Erythroblast (primary cell): ENCODE measurements around the gene UBE2Q1.

Experiments used
- DNase-seq, 2 experiments: peaks; one replicate each; lab custom pipeline; 2025; lab: John Stamatoyannopoulos, UW
- GATA1 ChIP-seq: IDR thresholded peaks from 2 replicates; pipeline ENCODE4 v1.6.1; 2011; ENCODE audit warnings: low read depth, mild to moderate bottlenecking, control low read depth, low read length, moderate library complexity
- POLR2A ChIP-seq: IDR thresholded peaks from 2 replicates; pipeline ENCODE4 v1.6.1; 2011; ENCODE audit warnings: mild to moderate bottlenecking, low read length

The UBE2Q1 gene

DNA sequence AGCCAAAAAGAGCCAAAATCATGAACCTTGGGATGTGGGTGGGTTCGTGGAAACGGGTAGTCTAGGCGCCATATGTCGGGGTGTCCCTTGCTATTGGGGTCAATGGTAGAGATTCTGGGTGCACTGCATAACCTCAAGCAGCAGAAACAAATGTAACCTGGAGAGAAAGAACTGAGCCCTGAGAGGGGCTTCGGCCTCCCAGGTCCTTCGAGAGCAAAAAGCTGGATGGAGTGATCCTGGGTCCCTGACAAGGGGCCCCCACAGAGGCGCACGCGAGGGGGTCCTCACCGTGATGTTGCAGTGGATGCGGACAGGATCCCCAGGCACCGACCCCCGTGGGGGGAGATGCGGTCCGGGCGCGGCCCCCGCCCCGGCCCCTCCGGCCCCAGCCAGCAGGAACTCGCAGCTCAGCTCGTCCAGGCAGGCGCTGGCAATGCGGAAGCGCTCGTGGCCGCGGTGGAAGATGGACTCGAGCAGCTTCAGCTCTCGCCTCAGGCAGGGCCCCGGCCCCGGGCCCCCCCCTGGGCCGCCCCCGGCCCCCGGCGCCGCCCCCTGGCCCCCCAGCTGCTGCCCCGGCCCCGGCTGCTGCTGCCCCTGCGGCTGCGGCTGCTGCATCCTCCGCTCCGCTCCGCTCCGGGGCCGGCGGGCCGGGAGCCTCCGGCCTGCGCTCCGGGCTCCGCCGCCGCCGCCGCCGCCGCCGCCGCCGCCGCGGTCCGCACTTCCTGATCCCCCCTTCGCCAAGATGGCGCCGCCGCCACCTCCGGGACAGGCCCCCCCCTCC is at the start of gene UBE2Q1:
UBE2Q1 (minus strand) TSS at position 724 of the 781 bp plus-strand sequence; CDS start at position 615, 109 bp downstream.
- peak; percentile 51 to 66 for DNase-seq
- TF ChIP-seq POLR2A (no peak), GATA1 (no peak)

DNA sequence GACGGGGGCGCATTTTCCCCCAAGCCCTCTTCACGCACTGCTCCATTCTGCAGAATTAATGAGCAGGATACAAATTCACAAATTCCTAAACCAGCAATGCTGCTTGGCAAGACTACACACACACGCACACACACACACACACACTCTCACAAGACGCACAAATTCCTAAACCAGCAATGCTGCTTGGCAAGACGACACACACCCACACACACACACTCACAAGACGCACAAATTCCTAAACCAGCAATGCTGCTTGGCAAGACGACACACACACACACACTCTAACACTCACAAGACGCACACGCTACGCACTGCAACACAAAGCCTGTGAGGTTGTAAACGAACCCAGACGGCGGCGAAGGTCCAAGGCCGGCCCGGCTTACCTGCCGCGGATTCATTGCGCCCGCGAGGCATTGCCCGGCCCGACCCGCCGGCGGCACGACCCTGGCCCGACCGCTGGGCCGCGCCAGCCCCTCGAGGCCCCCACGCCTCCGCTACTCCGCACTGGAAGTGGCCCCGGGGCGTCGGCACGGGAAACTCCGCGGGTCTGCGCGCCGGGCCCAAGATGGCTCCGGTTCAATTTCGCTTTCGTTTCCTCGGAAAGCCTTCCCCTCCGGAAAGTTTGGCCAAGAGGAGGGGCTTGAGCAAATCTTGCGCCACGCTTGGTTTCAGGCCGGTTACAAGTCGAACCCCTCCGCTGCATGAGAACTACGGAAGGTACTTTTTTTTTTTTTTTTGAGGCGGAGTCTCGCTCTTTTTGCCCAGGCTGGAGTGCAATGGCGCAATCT is 49.3 kb upstream of the UBE2Q1 start, which contains the start of gene ADAR:
ADAR (minus strand) TSS at position 578 of the 788 bp plus-strand sequence; CDS start at position 398, 180 bp downstream.
- peak; percentile 95 for DNase-seq
- TF ChIP-seq POLR2A: peak; percentile 30
- no peak for TF ChIP-seq GATA1

DNA sequence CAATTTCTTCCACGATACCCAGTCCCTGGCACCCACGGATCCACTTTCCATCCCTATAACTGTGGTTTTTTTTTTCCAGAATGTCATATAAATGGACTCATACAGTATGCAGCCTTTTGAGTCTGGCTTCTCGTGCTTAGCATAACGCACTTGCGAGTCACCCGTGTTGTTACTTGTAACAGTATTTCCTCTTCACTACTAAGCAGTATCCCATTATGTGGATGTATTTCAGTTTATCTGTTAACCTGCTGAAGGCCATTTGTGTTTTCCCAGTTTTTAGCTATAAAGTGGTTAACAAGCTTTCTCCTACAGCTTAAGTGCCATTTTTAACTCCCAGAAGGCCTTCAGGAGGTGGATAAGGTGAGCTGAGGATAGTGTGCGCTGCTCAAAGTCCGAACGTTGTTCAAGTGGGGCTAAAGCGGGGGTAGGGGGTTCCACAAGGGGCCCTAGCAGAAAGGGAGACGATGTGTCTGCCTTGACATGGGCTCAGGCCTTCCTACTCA is 48.7 kb upstream of the UBE2Q1 start:
- TF ChIP-seq POLR2A: no peak
- TF ChIP-seq GATA1: no peak
- peak; percentile 54 to 69 for DNase-seq

DNA sequence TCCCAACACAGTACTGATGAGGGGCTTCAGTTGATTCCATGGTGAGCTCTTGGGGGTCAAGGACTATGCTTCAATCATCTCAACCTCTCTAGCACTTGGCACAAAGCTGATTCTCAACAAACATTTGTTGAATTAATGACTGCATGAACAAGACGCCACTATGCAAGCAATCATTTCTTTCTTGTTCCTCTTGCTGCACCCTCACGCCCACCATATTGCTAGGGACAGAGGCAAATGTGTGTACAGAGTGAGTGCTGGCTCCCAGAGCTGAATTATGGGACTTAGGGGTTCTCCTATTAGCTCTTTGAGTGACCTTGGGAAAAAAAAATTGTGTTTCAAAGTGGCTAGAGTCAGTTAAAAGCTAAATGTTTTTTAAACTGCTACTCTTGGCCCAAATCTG is 47.1 kb upstream of the UBE2Q1 start:
- DNase-seq: no peak

DNA sequence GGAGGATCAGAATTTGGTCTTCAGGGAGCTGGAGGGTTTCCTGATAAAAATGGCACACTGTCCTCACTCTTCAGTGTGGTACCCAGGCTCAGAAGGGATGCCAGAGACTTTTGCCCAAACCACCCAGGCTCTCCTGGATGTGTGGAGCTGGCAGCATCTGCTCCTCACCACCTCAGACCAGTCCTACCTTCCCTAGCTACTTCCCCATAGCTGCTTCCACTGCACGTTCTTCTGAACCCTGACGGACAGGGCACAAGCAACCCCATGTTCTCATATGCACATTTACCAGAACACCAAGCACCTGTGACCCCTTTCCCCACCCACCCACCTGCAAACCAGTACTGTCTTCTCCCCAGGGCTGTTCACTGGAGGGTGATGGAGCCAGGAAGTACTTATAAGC is 44.9 kb upstream of the UBE2Q1 start:
- no peak for DNase-seq
- TF ChIP-seq GATA1 (no peak), POLR2A (no peak)

More for the DNA sequence above, 47.1 kb upstream of the UBE2Q1 start:
- no peak for TF ChIP-seq GATA1
- TF ChIP-seq POLR2A: no peak

DNA sequence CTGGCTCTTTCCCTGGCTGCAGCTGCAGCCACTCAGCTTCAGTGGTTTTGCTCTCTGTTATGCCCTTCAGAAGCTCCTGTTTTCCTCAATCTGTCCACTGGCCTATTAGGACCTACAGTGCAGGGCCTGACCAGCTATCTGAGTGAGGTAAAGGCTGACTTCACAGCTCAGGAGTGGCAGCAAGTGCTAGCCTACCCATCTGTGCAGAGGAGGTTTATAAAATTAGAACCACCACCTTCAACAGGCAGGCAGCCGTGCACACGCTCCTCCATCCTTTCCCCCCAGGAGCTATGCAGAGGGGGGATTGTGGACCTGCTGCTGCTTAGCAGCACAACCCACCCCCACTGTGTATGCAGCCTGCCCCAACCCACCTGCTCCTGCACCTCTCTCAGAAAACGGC is 41.2 kb upstream of the UBE2Q1 start:
- DNase-seq: no peak
- TF ChIP-seq GATA1: no peak

DNA sequence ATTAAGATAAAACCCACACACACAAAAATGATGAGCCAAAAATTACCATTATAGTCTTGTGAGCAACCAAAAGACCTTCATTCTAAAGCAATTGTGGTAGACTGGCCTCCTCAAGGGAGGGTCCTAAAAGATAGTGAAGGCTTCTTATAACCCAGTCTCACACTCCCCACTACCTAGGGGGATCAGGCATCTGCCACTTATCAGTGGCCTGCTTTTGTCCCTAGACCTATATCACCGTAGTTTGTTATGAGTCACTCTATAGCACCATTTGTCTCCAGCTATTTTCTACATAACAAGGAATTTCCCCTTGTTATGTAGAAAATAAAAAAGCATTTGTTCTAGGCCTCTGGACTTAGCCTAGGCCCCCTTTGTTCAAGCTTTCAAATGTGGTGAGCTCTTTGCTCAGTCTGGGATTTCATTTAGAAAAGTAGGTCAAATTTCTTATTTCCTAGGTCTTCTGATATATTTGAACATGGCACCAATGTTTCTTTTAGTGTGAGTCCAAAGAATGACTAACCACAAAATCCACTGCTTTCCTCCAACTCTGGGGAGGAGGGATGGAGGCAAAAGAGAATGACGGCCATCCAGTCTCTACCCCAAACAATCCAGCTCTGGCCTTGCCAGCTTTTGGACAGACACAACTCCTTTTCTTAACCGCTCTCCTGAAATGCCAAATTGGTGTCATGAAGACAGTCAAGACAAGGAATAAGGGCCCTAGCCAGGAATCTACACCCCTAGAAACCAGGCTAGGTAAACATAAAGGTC is 40.6 kb upstream of the UBE2Q1 start:
- TF ChIP-seq POLR2A (no peak), GATA1 (no peak)
- no peak for DNase-seq

DNA sequence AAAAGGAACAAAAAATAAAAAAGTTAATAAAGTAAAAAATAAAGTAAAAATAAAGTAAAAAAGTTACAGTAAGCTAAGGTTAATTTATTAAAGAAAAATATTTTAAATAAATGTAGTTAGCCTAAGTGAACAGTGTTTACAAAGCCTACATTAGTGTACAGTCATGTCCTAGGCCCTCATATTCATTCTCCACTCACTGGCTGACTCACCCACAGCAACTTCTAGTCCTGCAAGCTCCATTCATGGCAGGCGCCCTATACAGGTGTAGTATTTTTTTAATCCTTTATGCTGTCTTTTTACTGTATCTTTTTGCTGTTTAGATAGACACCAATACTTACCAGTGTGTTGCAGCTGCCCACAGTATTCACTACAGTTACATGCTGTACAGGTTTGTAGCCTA is 37.2 kb upstream of the UBE2Q1 start:
- DNase-seq: peak in 1 of 2 experiments; percentile 20
- TF ChIP-seq POLR2A (no peak), GATA1 (no peak)

DNA sequence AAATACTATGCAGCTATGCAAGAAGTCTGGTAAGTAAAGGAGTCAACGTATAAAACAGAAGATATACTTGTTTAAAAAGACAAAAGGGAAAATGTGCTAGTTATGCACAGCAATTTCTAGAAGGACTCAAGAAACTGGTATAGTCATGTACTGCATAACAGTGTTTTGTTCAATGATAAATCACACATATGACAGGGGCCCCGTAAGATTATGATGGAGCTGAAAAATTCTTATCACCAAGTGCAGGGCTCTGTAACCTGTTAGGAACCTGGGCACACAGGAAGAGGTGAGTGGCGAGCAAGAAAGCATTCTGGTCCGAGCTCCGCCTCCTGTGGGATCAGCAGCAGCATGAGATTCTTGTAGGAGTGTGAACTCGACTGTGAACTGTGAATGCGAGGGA is 36.3 kb upstream of the UBE2Q1 start:
- DNase-seq: no peak
- no peak for TF ChIP-seq GATA1
- TF ChIP-seq POLR2A: no peak

DNA sequence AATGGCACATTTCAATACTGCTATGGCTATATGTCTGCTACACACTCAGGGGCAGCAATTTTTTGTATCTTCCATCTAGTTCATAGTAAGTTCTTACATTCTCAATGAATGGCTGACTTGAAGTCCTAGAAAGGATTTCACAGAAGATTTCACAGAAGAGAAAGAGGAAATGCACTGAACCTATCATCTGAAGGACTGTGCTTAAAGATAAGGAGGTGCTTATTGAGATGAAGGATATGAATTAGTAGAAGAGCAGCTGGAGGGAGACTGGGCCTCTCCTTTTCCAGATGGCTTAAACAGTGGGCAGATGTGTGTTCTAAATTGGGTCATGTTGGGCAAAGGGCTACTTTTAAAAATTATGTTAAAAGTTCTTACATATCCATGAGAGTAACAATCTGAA is 34.9 kb upstream of the UBE2Q1 start:
- TF ChIP-seq POLR2A (no peak), GATA1 (no peak)
- DNase-seq: peak; percentile 20 to 63

DNA sequence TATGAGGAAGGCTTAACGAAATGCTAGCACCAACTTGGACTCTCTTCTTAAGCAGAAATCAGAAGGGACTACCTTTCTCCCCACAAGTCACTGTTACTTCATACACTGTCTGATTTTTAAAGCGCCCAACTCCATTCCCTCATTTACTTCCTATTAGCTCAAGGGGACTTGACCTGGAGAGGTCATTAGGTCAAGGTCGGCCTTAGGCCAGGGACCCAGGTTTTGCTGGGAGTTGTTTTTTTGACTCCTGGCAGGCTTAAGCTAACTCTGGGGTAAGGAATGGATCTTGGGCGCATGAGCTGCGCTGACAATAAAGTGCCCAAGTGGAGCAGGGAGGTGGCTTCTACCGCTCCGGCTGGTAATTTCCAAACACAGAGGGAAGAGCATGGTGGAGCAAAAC is 32.7 kb upstream of the UBE2Q1 start:
- no peak for DNase-seq
- TF ChIP-seq POLR2A (no peak), GATA1 (no peak)

DNA sequence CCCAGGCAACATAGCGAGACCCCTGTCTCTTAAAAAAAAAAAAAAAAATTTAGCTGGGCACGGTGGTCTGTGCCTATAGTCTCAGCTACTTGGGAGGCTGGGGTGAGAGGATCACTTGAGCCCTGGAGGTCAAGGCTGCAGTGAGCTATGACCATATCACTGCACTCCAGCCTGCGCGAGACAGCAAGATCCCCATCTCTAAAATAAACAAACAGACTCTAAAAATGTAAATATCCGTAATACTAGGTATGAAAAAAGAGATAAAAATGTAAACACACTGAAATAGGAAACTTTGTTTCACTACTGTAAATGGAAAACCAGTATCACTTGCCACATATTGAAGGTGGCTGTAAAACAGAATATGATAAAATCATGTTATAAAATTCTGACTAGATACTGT is 32.3 kb upstream of the UBE2Q1 start:
- no peak for DNase-seq
- TF ChIP-seq POLR2A (no peak), GATA1 (no peak)

DNA sequence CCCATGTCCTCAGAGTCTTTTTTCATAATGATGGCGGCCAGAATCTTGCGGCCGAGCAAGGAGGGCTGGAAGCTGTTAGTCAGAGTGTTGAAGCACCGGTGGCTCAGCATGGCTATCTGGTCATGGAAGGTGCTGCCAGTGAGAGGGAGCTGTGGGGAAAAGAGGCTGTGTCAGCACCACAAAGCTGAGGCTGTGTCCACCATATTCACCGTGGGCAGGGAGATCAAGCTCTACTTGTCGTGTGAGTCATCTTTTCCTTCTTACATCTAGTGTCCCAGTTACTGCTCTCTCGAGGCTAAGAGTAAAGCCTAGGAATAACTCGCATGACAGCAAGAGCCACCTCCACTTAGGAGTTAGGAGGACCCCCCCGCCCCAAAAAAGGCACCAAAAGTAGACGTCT is 31.3 kb upstream of the UBE2Q1 start:
- no peak for DNase-seq
- TF ChIP-seq POLR2A (no peak), GATA1 (no peak)

DNA sequence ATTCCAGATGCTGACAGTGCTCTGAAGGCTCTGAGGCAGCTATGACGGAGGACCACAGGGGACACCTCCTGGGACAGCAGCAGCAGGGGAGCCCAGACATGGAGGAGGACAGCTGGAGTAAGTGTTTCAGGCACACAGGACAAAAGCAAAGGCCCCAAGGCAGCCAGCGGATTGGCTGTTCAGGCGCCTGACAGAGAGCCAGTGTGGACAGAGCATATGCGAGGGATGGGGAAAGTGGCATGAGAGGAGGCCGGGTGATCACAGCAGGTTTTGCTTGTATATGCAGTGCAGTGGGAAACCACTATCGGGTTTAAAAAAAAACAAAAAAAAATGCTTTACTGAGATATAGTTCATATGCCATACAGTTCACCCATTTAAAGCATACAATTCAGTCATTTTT is 28.2 kb upstream of the UBE2Q1 start:
- DNase-seq: no peak
- TF ChIP-seq POLR2A: no peak
- TF ChIP-seq GATA1: no peak
